CD4-positive, alpha-beta T cell (primary cell): ENCODE data around the gene FOXL2NB. TPM values are rescaled to one million over a fixed set of nuclear protein-coding genes. Genes with fewer than 3 reads are reported as not detected.

ENCODE experiments used
- ATAC-seq: fragments of 200-7000 bp; cut with Tn5 transposase; one replicate; pipeline ENCODE4 v1.10.0; 2022; ENCODE audit warnings: mild to moderate bottlenecking; ENCODE audit not compliant: poor library complexity
- CTCF ChIA-PET: fragments of 350-600 bp; sonication (Branson Sonifier 250); formaldehyde crosslinking; loops from one replicate; lab custom pipeline; 2021; ENCODE audit warnings: antibody characterized with exemption, inconsistent platforms; lab: Charles Lee
- POLR2A ChIA-PET: fragments of 350-600 bp; sonication (Branson Sonifier 250); formaldehyde crosslinking; loops from one replicate; lab custom pipeline; 2021; ENCODE audit warnings: antibody characterized with exemption, inconsistent platforms; lab: Charles Lee
- DNase-seq, 14 experiments: peaks; one replicate each; pipeline ENCODE4 v3.0.0-alpha.2; 2013 to 2020; ENCODE audit warnings: mixed read lengths in 2 of 14
- H3K27ac ChIP-seq, 2 donors: one replicate each; pipeline versions ENCODE4 v1.5.1 to v1.7.0; 2013; ENCODE audit warnings: low read length in 2 of 2, low read depth in 1 of 2, mild to moderate bottlenecking in 1 of 2
- H3K27me3 ChIP-seq, 2 experiments: 1 replicate in 1 of 2; 2 replicates in 1 of 2; pipeline versions ENCODE4 v1.6.1 to v1.7.0; 2013; ENCODE audit warnings: low read length in 2 of 2, control low read depth in 1 of 2, mild to moderate bottlenecking in 1 of 2, moderate library complexity in 1 of 2; ENCODE audit not compliant: insufficient read depth in 2 of 2, control insufficient read depth in 1 of 2
- H3K36me3 ChIP-seq: one replicate; pipeline ENCODE4 v1.6.1; 2013; ENCODE audit warnings: low read length, control low read depth; ENCODE audit not compliant: insufficient read depth
- H3K4me1 ChIP-seq: one replicate; pipeline ENCODE4 v1.6.1; 2013; ENCODE audit warnings: low read length, control low read depth; ENCODE audit not compliant: insufficient read depth
- H3K4me3 ChIP-seq: one replicate; pipeline ENCODE4 v1.5.1; 2013; ENCODE audit warnings: mild to moderate bottlenecking, low read length, moderate library complexity
- H3K9me3 ChIP-seq, 2 experiments: 1 replicate in 1 of 2; 2 replicates in 1 of 2; pipeline versions ENCODE4 v1.6.1 to v1.7.0; 2013; ENCODE audit warnings: low read length in 2 of 2, mild to moderate bottlenecking in 2 of 2, control low read depth in 1 of 2, moderate library complexity in 1 of 2; ENCODE audit not compliant: control insufficient read depth in 1 of 2, insufficient read depth in 1 of 2
- H3K27ac Mint-ChIP-seq: one replicate; pipeline ENCODE4 v1.8.0; 2020; ENCODE audit warnings: mixed read lengths
- H3K27me3 Mint-ChIP-seq: one replicate; pipeline ENCODE4 v1.8.0; 2021; ENCODE audit warnings: mixed read lengths
- H3K36me3 Mint-ChIP-seq: one replicate; pipeline ENCODE4 v1.8.0; 2021; ENCODE audit warnings: low read depth, mixed read lengths
- H3K4me1 Mint-ChIP-seq: one replicate; pipeline ENCODE4 v1.8.0; 2021; ENCODE audit warnings: low read depth, mixed read lengths
- H3K4me3 Mint-ChIP-seq: one replicate; pipeline ENCODE4 v1.8.0; 2020; ENCODE audit warnings: mild to moderate bottlenecking, mixed read lengths
- H3K9me3 Mint-ChIP-seq: one replicate; pipeline ENCODE4 v1.8.0; 2020; ENCODE audit warnings: mixed read lengths
- CTCF ChIP-seq: fragments of 200-600 bp; IDR thresholded peaks from one replicate; pipeline ENCODE4 v1.8.0; 2022; ENCODE audit warnings: antibody characterized with exemption, mild to moderate bottlenecking
- intact Hi-C, 2 experiments: fragments of 100-400 bp; cut with DNase I in 1 of 2; cut with micrococcal nuclease in 1 of 2; formaldehyde crosslinking; loops; one replicate each; pipeline versions ENCODE4 v1.15.1 to v1.9.0; 2023 to 2025; cut with DNase I, micrococcal nuclease
- total RNA-seq, 174 experiments: library from RNA in 2 of 174; stranded (reverse) in 2 of 174; gene quantifications; one replicate each; pipeline ENCODE4 v1.2.3 and lab custom pipeline; 2021 to 2026

Gene FOXL2NB
- total RNA-seq, 2 experiments from 2014 or later = not detected

- ATAC-seq = no peak
- no peak for TF ChIP-seq CTCF
- no peak overlapping the region for H3K4me3 ChIP-seq
- peaks cover 95 to 100% of the 10 kb centered on the region in 2 experiments for H3K27me3 ChIP-seq
- peaks cover 61% of the 10 kb centered on the region for H3K4me1 Mint-ChIP-seq
- H3K36me3 Mint-ChIP-seq = no peaks in the 10 kb centered on the region
- H3K36me3 ChIP-seq = no peaks in the 10 kb centered on the region
- peaks cover 0 to 56% of the 10 kb centered on the region in 2 experiments for H3K9me3 ChIP-seq
- no peak for DNase-seq
- intact Hi-C loops = no loop called here
- no peak overlapping the region for H3K4me3 Mint-ChIP-seq
- H3K9me3 Mint-ChIP-seq = no peaks in the 10 kb centered on the region
- no peak overlapping the region for H3K27ac Mint-ChIP-seq
- H3K27ac ChIP-seq = no peak overlapping the region
- H3K27me3 Mint-ChIP-seq = peaks cover 99% of the 10 kb centered on the region
- ChIA-PET CTCF (interaction anchor here (0.7 to 1.5 kb wide), 2 partner anchors 17 to 25 kb away, joined by 3 read pairs; no protein-coding TSS in a partner anchor), POLR2A (no interaction called here)
- H3K4me1 ChIP-seq = peaks cover 64% of the 10 kb centered on the region
These were observed 6.6 kb upstream of the FOXL2NB start for GRCh38 chr3:138940446-138940845.

DNA sequence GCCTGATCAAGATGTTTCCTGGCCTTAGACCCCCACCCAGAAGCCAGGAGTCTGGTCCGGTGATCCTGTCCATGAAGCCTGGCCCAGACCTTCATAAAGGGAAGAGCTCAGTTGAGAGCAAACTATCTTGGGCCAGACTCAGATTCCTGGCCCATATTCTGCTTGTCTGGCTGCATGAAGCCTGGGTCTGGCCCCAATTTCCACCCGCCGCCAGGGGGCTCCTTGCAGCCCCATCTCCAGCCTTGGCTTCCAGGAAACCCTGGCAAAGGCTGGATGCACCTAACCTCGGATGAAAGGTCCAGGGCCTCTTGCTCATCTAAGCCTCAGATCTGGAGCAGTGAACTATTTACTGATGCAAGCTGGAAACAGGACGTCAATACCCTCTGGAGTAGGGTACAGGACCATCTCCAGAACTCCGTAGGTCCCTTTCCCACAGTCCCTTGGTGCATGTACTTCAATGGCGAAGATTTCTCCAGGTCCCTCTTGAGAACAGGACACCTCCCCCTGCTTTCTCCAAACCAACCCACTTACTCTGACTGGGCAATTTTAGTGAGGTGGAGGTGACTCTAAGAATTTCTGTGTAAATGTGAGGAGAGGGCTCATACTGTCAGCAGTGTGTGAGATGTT, 5.6 kb upstream of the FOXL2NB start:
- H3K36me3 ChIP-seq = no peaks in the 10 kb centered on the region
- H3K36me3 Mint-ChIP-seq = no peaks in the 10 kb centered on the region
- H3K4me3 Mint-ChIP-seq = no peak overlapping the region
- intact Hi-C loops = no loop called here
- peaks cover 0 to 51% of the 10 kb centered on the region in 2 experiments for H3K9me3 ChIP-seq
- no peak for TF ChIP-seq CTCF
- peaks cover 52% of the 10 kb centered on the region for H3K4me1 Mint-ChIP-seq
- ATAC-seq (no peak), DNase-seq (peak in 2 of 14 experiments; percentile 46 to 49)
- no peak overlapping the region for H3K27ac ChIP-seq
- no peak overlapping the region for H3K27ac Mint-ChIP-seq
- POLR2A ChIA-PET = no interaction called here
- CTCF ChIA-PET = interaction anchor here (0.7 kb wide), 1 partner anchor 26 kb away, joined by 3 read pairs; no protein-coding TSS in a partner anchor
- H3K27me3 Mint-ChIP-seq = peaks cover 94% of the 10 kb centered on the region
- no peaks in the 10 kb centered on the region for H3K9me3 Mint-ChIP-seq
- peaks cover 63% of the 10 kb centered on the region for H3K4me1 ChIP-seq
- H3K27me3 ChIP-seq = peaks cover 88 to 98% of the 10 kb centered on the region in 2 experiments
- no peak overlapping the region for H3K4me3 ChIP-seq

DNA sequence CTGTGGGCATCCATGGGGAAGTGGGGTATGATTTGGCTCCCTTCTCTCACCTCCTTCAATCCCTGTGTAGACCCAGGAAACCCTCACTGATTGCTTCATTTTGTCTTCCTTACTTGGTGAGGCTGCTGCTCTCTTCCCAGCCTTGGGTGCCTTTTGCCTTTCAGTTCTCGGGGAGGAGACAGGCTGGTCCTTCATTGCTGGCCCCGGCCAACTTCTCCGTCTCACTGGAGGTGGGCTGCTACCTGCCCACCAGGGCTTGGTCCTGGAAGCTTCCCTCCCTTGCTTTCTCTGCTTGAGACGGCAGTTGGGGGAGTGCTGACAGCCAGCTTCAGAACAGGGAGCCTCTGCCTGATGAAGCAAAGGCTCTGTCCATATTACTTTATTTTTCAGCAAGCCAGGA, 4.7 kb upstream of the FOXL2NB start:
- H3K4me3 Mint-ChIP-seq = no peak overlapping the region
- no peak for TF ChIP-seq CTCF
- Histone ChIP-seq H3K4me1 (peaks cover 63% of the 10 kb centered on the region), H3K9me3 (peaks cover 0 to 50% of the 10 kb centered on the region in 2 experiments), H3K27ac (no peak overlapping the region), H3K36me3 (no peaks in the 10 kb centered on the region), H3K4me3 (no peak overlapping the region), H3K27me3 (peaks cover 85 to 98% of the 10 kb centered on the region in 2 experiments)
- H3K27ac Mint-ChIP-seq = no peak overlapping the region
- DNase-seq (no peak), ATAC-seq (no peak)
- H3K27me3 Mint-ChIP-seq = peaks cover 91% of the 10 kb centered on the region
- peaks cover 49% of the 10 kb centered on the region for H3K4me1 Mint-ChIP-seq
- POLR2A ChIA-PET = no interaction called here
- no peaks in the 10 kb centered on the region for H3K9me3 Mint-ChIP-seq
- CTCF ChIA-PET = no interaction called here
- intact Hi-C loops = no loop called here
- no peaks in the 10 kb centered on the region for H3K36me3 Mint-ChIP-seq
